Urinary bladder (tissue), 4 donors: ENCODE measurements around the gene KRTAP10-2. TPM values are rescaled to one million over a fixed set of nuclear protein-coding genes. Genes with fewer than 3 reads are reported as not detected.

Experiments
- DNase-seq: peaks from one replicate; pipeline ENCODE4 v3.0.0-alpha.2; 2015; ENCODE audit errors: extremely low spot score
- H3K27ac ChIP-seq: one replicate; pipeline ENCODE4 v1.5.1; 2013; ENCODE audit warnings: low read depth, mild to moderate bottlenecking, moderate library complexity
- H3K36me3 ChIP-seq: one replicate; pipeline ENCODE4 v1.6.1; 2013; ENCODE audit warnings: mild to moderate bottlenecking, moderate library complexity; ENCODE audit not compliant: insufficient read depth
- H3K4me1 ChIP-seq: one replicate; pipeline ENCODE4 v1.6.1; 2013; ENCODE audit warnings: mild to moderate bottlenecking, moderate library complexity; ENCODE audit not compliant: insufficient read depth
- H3K4me3 ChIP-seq: one replicate; pipeline ENCODE4 v1.5.1; 2013; ENCODE audit warnings: low read depth, low read length
- WGBS: extraction: QIAGEN DNeasy Blood & Tissue Kit; methylation state at CpG from one replicate; pipeline ENCODE4 v1.1.7; 2013; 5-methylcytosine and 5-hydroxymethylcytosine counted together
- polyA plus RNA-seq: library from polyadenylated mRNA; stranded (reverse); fragments of 200-250 nt; gene quantifications from one replicate; pipeline ENCODE4 v1.2.3, GENCODE V29; 2013
- total RNA-seq: library from RNA; depleted of rRNA; stranded (reverse); fragments of >200 nt; gene quantifications from one replicate; pipeline ENCODE4 v1.2.3, GENCODE V29; 2014
- donor health status: healthy with polysubstance abuse.
- donor health status: healthy.

The KRTAP10-2 gene
- total and polyA plus RNA-seq, 2 donors = not detected

- no peak for DNase-seq
- 86% methylated on average over 21 of the region's 21 CpGs for WGBS
- Histone ChIP-seq H3K36me3 (no peaks in the 10 kb centered on the region), H3K4me3 (no peak overlapping the region), H3K27ac (no peak overlapping the region), H3K4me1 (no peaks in the 10 kb centered on the region)
These were observed 17.2 kb downstream of the KRTAP10-2 start for GRCh38 chr21:44533891-44534627.

GRCh38 chr21:44533121-44533890, 18.0 kb downstream of the KRTAP10-2 start:
- H3K36me3 ChIP-seq = no peaks in the 10 kb centered on the region
- 89% methylated on average over 37 of the region's 37 CpGs for WGBS
- no peak for DNase-seq
- H3K4me1 ChIP-seq = no peaks in the 10 kb centered on the region
- H3K27ac ChIP-seq = no peak overlapping the region
- no peak overlapping the region for H3K4me3 ChIP-seq

- H3K4me3 ChIP-seq = no peak overlapping the region
- DNase-seq = no peak
- WGBS = 86% methylated on average over 16 of the region's 16 CpGs
- H3K36me3 ChIP-seq = no peaks in the 10 kb centered on the region
- H3K27ac ChIP-seq = no peak overlapping the region
- no peaks in the 10 kb centered on the region for H3K4me1 ChIP-seq
These were observed 18.6 kb downstream of the KRTAP10-2 start for GRCh38 chr21:44532712-44533111.

GRCh38 chr21:44531606-44532564, 19.4 kb downstream of the KRTAP10-2 start:
- DNase-seq = no peak
- Histone ChIP-seq H3K4me1 (no peaks in the 10 kb centered on the region), H3K27ac (no peak overlapping the region), H3K4me3 (no peak overlapping the region), H3K36me3 (no peaks in the 10 kb centered on the region)
- WGBS = 72% methylated on average over 30 of the region's 30 CpGs

GRCh38 chr21:44530903-44531605, 20.3 kb downstream of the KRTAP10-2 start:
- DNase-seq = no peak
- Histone ChIP-seq H3K4me3 (no peak overlapping the region), H3K36me3 (no peaks in the 10 kb centered on the region), H3K27ac (no peak overlapping the region), H3K4me1 (no peaks in the 10 kb centered on the region)
- 88% methylated on average over 23 of the region's 23 CpGs for WGBS

- 87% methylated on average over 7 of the region's 7 CpGs for WGBS
- no peaks in the 10 kb centered on the region for H3K36me3 ChIP-seq
- no peak overlapping the region for H3K27ac ChIP-seq
- no peak overlapping the region for H3K4me3 ChIP-seq
- DNase-seq = no peak
- no peaks in the 10 kb centered on the region for H3K4me1 ChIP-seq
These were observed 20.9 kb downstream of the KRTAP10-2 start for GRCh38 chr21:44530221-44530902.

GRCh38 chr21:44529503-44530125, 21.7 kb downstream of the KRTAP10-2 start:
- no peaks in the 10 kb centered on the region for H3K4me1 ChIP-seq
- H3K4me3 ChIP-seq = no peak overlapping the region
- H3K36me3 ChIP-seq = no peaks in the 10 kb centered on the region
- WGBS = 75% methylated on average over 23 of the region's 23 CpGs
- no peak overlapping the region for H3K27ac ChIP-seq
- DNase-seq = no peak

GRCh38 chr21:44529011-44529421, 22.3 kb downstream of the KRTAP10-2 start:
- no peak for DNase-seq
- Histone ChIP-seq H3K4me1 (no peaks in the 10 kb centered on the region), H3K27ac (no peak overlapping the region), H3K4me3 (no peak overlapping the region), H3K36me3 (no peaks in the 10 kb centered on the region)
- 89% methylated on average over 17 of the region's 17 CpGs for WGBS

- no peaks in the 10 kb centered on the region for H3K36me3 ChIP-seq
- no peak for DNase-seq
- 86% methylated on average over 10 of the region's 10 CpGs for WGBS
- no peak overlapping the region for H3K4me3 ChIP-seq
- no peak overlapping the region for H3K27ac ChIP-seq
- no peaks in the 10 kb centered on the region for H3K4me1 ChIP-seq
These were observed 22.7 kb downstream of the KRTAP10-2 start for GRCh38 chr21:44528634-44528995.

- Histone ChIP-seq H3K27ac (no peak overlapping the region), H3K4me1 (no peaks in the 10 kb centered on the region), H3K4me3 (no peak overlapping the region), H3K36me3 (no peaks in the 10 kb centered on the region)
- no peak for DNase-seq
- 83% methylated on average over 18 of the region's 18 CpGs for WGBS
These were observed 23.2 kb downstream of the KRTAP10-2 start for GRCh38 chr21:44527983-44528633.

- Histone ChIP-seq H3K4me1 (no peaks in the 10 kb centered on the region), H3K27ac (no peak overlapping the region), H3K36me3 (no peaks in the 10 kb centered on the region), H3K4me3 (no peak overlapping the region)
- 88% methylated on average over 37 of the region's 37 CpGs for WGBS
- no peak for DNase-seq
These were observed 23.9 kb downstream of the KRTAP10-2 start for GRCh38 chr21:44527156-44527982.
